Activated T-helper 2 cell treated with anti-CD3 and anti-CD28 coated beads, Interferon-gamma antibody, Interleukin-2, Interleukin-4, amounts not matched to agents 10 μg/mL and 5 μg/mL and 100 μg/mL, durations not matched to agents 14 hours and 24 hours and 36 hours (primary cell): ENCODE results near the gene SRCIN1. TPM values are rescaled to one million over a fixed set of nuclear protein-coding genes. Genes with fewer than 3 reads are reported as not detected.
"Not testable (repeated sequence)": the region's sequence is repeated elsewhere in the genome, so short reads cannot be mapped to it uniquely, and the experiment has no call there.

Experiments used
- DNase-seq: peaks from one replicate; pipeline ENCODE4 v3.0.0; 2021; ENCODE audit warnings: low spot score
- H3K27ac Mint-ChIP-seq: one replicate; pipeline ENCODE4 v1.8.0; 2021; ENCODE audit warnings: mixed read lengths
- H3K27me3 Mint-ChIP-seq: one replicate; pipeline ENCODE4 v1.8.0; 2021; ENCODE audit warnings: low read depth, mixed read lengths
- H3K36me3 Mint-ChIP-seq: one replicate; pipeline ENCODE4 v1.8.0; 2021; ENCODE audit warnings: low read depth, mixed read lengths
- H3K4me1 Mint-ChIP-seq: one replicate; pipeline ENCODE4 v1.8.0; 2021; ENCODE audit warnings: low read depth, mixed read lengths
- H3K4me3 Mint-ChIP-seq: one replicate; pipeline ENCODE4 v1.8.0; 2021; ENCODE audit warnings: low read depth, mild to moderate bottlenecking, moderate library complexity, mixed read lengths
- H3K9me3 Mint-ChIP-seq: one replicate; pipeline ENCODE4 v1.8.0; 2021; ENCODE audit warnings: mixed read lengths
- intact Hi-C: fragments of 100-400 bp; cut with micrococcal nuclease; formaldehyde crosslinking; loops from one replicate; pipeline ENCODE4 v1.15.1; 2023
- total RNA-seq: library from RNA; stranded (reverse); gene quantifications from 2 replicates; pipeline ENCODE4 v1.2.3, GENCODE V29; 2022

Gene SRCIN1
- total RNA-seq, 1 donor from 2014 or later, result 0.16 TPM

GRCh38 chr17:38507436-38507835, 98.3 kb downstream of the SRCIN1 start:
- H3K4me3 Mint-ChIP-seq, result no peak overlapping the region
- DNase-seq, result no peak
- H3K27me3 Mint-ChIP-seq, result peaks cover 38% of the 10 kb centered on the region
- H3K9me3 Mint-ChIP-seq, result no peaks in the 10 kb centered on the region
- peaks cover 5% of the 10 kb centered on the region for H3K4me1 Mint-ChIP-seq
- intact Hi-C loops, result no loop called here
- no peaks in the 10 kb centered on the region for H3K36me3 Mint-ChIP-seq
- H3K27ac Mint-ChIP-seq, result no peak overlapping the region

GRCh38 chr17:38504216-38504615, 101.5 kb downstream of the SRCIN1 start:
- no peak for DNase-seq
- peaks cover 16% of the 10 kb centered on the region for H3K27me3 Mint-ChIP-seq
- no peak overlapping the region for H3K4me3 Mint-ChIP-seq
- H3K36me3 Mint-ChIP-seq, result no peaks in the 10 kb centered on the region
- peaks cover under 1% of the 10 kb centered on the region for H3K4me1 Mint-ChIP-seq
- no peaks in the 10 kb centered on the region for H3K9me3 Mint-ChIP-seq
- intact Hi-C loops, result no loop called here
- no peak overlapping the region for H3K27ac Mint-ChIP-seq

GRCh38 chr17:38503286-38503913, 102.4 kb downstream of the SRCIN1 start:
- H3K4me1 Mint-ChIP-seq, DNase-seq, H3K9me3 Mint-ChIP-seq, H3K27me3 Mint-ChIP-seq, intact Hi-C loops, H3K36me3 Mint-ChIP-seq, H3K4me3 Mint-ChIP-seq, H3K27ac Mint-ChIP-seq: not testable (repeated sequence)

GRCh38 chr17:38501718-38502117, 104.0 kb downstream of the SRCIN1 start:
- H3K27ac Mint-ChIP-seq, H3K27me3 Mint-ChIP-seq, H3K4me1 Mint-ChIP-seq, H3K36me3 Mint-ChIP-seq, intact Hi-C loops, H3K4me3 Mint-ChIP-seq, H3K9me3 Mint-ChIP-seq, DNase-seq: not testable (repeated sequence)

GRCh38 chr17:38499230-38499629, 106.5 kb downstream of the SRCIN1 start:
- H3K27ac Mint-ChIP-seq, H3K4me3 Mint-ChIP-seq, H3K4me1 Mint-ChIP-seq, H3K9me3 Mint-ChIP-seq, H3K36me3 Mint-ChIP-seq, intact Hi-C loops, DNase-seq, H3K27me3 Mint-ChIP-seq: not testable (repeated sequence)

- intact Hi-C loops, result no loop called here
- Mint-ChIP-seq H3K36me3 (no peaks in the 10 kb centered on the region), H3K9me3 (peaks cover 6% of the 10 kb centered on the region), H3K4me3 (no peak overlapping the region), H3K27me3 (no peaks in the 10 kb centered on the region), H3K4me1 (no peaks in the 10 kb centered on the region), H3K27ac (no peak overlapping the region)
- no peak for DNase-seq
Observed at GRCh38 chr17:38498353-38498752, 107.4 kb downstream of the SRCIN1 start.

- DNase-seq, H3K4me1 Mint-ChIP-seq, intact Hi-C loops, H3K36me3 Mint-ChIP-seq, H3K27me3 Mint-ChIP-seq, H3K4me3 Mint-ChIP-seq, H3K9me3 Mint-ChIP-seq, H3K27ac Mint-ChIP-seq: not testable (repeated sequence)
Observed at GRCh38 chr17:38497656-38498055, 108.1 kb downstream of the SRCIN1 start.

GRCh38 chr17:38494152-38494551, 111.6 kb downstream of the SRCIN1 start:
- H3K4me3 Mint-ChIP-seq, intact Hi-C loops, H3K4me1 Mint-ChIP-seq, H3K9me3 Mint-ChIP-seq, DNase-seq, H3K36me3 Mint-ChIP-seq, H3K27ac Mint-ChIP-seq, H3K27me3 Mint-ChIP-seq: not testable (repeated sequence)

GRCh38 chr17:38492067-38493040, 113.4 kb downstream of the SRCIN1 start:
- not testable (repeated sequence) for H3K9me3 Mint-ChIP-seq, H3K27me3 Mint-ChIP-seq, H3K4me3 Mint-ChIP-seq, H3K36me3 Mint-ChIP-seq, H3K4me1 Mint-ChIP-seq, H3K27ac Mint-ChIP-seq
- intact Hi-C loops, result loop anchor here (1.0 to 2.0 kb wide), 4 partner anchors 44 to 175 kb away; no protein-coding TSS in a partner anchor
- peak; percentile 84 for DNase-seq

GRCh38 chr17:38491346-38492066, 114.2 kb downstream of the SRCIN1 start:
- not testable (repeated sequence) for H3K27ac Mint-ChIP-seq, H3K27me3 Mint-ChIP-seq, H3K4me1 Mint-ChIP-seq, H3K36me3 Mint-ChIP-seq, H3K4me3 Mint-ChIP-seq, DNase-seq, H3K9me3 Mint-ChIP-seq
- intact Hi-C loops, result loop anchor here (1.0 to 2.0 kb wide), 4 partner anchors 45 to 176 kb away; no protein-coding TSS in a partner anchor

GRCh38 chr17:38489774-38490173, 116.0 kb downstream of the SRCIN1 start:
- H3K4me3 Mint-ChIP-seq, H3K27ac Mint-ChIP-seq, H3K4me1 Mint-ChIP-seq, H3K9me3 Mint-ChIP-seq, DNase-seq, H3K36me3 Mint-ChIP-seq, H3K27me3 Mint-ChIP-seq: not testable (repeated sequence)
- intact Hi-C loops, result loop anchor here (10.0 kb wide), 1 partner anchor 145 kb away; the partner anchor contains the start of gene GPR179

- not testable (repeated sequence) for H3K4me1 Mint-ChIP-seq, H3K36me3 Mint-ChIP-seq, H3K27ac Mint-ChIP-seq, H3K4me3 Mint-ChIP-seq, DNase-seq, H3K9me3 Mint-ChIP-seq, H3K27me3 Mint-ChIP-seq
- intact Hi-C loops, result loop anchor here (2.0 to 10.0 kb wide), 2 partner anchors 63 to 141 kb away; partner anchors contain the start of gene GPR179
Observed at GRCh38 chr17:38485681-38486298, 120.0 kb downstream of the SRCIN1 start.
